Measurements from ENCODE around the gene DMRTC2. TPM values are rescaled to one million over a fixed set of nuclear protein-coding genes. Genes with fewer than 3 reads are reported as not detected.

The DMRTC2 gene
- total RNA-seq, 1 experiment from 2014 or later: not detected

DNA sequence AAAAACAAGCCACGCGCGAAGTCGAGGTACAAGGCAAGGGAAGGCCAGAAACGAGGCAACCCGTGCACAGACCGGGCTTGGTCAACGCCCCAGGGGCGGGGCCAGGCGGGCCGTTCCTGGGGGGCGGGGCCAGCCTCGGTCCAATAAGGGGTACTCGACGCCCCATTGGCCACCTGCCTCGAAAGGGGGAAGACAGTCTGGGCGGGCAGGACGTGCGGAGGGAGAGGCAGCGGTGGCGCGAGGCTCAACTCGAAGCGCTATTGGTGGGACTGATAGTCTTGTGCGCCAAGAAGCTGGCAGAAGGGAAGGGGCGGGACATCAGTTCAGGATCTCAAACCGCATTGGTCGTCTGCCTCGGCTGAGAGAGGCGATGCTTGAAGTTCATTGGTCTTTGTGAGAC lies 241 bp upstream of the DMRTC2 start, which contains the start of gene LYPD4:
Gene LYPD4 (minus strand): TSS at position 83 of the 400 bp plus-strand sequence. CDS start 5,398 bp downstream, outside the sequence.
- Histone ChIP-seq H3F3A (ENCODE audit: low read length, unreplicated experiment) (no peaks in the 10 kb centered on the region), H3K9me3 (ENCODE audit: low read length) (no peaks in the 10 kb centered on the region), H3K27me3 (ENCODE audit: low read length) (no peaks in the 10 kb centered on the region), H3K4me3 (ENCODE audit: low read length) (no peak within 1 kb of the TSS), H3K9me2 (replicated peaks; ENCODE audit: low read length) (no peaks in the 10 kb centered on the region), H3K4me2 (ENCODE audit: low read length) (no peak within 1 kb of the TSS), H3K36me3 (ENCODE audit: low read depth, low read length) (no peaks in the 10 kb centered on the region), H2AFZ (ENCODE audit: low read length) (no peak within 1 kb of the TSS), H3K27ac (ENCODE audit: low read length) (no peak within 1 kb of the TSS), H4K20me1 (ENCODE audit: low read length) (no peaks in the 10 kb centered on the region), H3K4me1 (ENCODE audit: insufficient read depth, low read length) (no peaks in the 10 kb centered on the region), H3K9ac (ENCODE audit: low read length) (no peak within 1 kb of the TSS), H3K79me2 (ENCODE audit: low read length) (no peaks in the 10 kb centered on the region)
- ATAC-seq (no peak), DNase-seq (no peak)
- intact Hi-C loops (cut with micrococcal nuclease): no loop called here
- no peak for TF ChIP-seq CTCF (conservative IDR thresholded peaks at IDR 0.05; ENCODE audit: low read depth, low read length)
- no peak for TF ChIP-seq EZH2phosphoT487 (IDR thresholded peaks at IDR 0.05; ENCODE audit: borderline replicate concordance, low read length)
- no peak for TF ChIP-seq EZH2 (IDR thresholded peaks at IDR 0.05; ENCODE audit: low read length, unreplicated experiment)
- POLR2A ChIA-PET (ENCODE audit: unreplicated experiment): no interaction called here
- CTCF ChIA-PET: no interaction called here
- BruUV-seq (replicated peaks): no TSS peak

DNA sequence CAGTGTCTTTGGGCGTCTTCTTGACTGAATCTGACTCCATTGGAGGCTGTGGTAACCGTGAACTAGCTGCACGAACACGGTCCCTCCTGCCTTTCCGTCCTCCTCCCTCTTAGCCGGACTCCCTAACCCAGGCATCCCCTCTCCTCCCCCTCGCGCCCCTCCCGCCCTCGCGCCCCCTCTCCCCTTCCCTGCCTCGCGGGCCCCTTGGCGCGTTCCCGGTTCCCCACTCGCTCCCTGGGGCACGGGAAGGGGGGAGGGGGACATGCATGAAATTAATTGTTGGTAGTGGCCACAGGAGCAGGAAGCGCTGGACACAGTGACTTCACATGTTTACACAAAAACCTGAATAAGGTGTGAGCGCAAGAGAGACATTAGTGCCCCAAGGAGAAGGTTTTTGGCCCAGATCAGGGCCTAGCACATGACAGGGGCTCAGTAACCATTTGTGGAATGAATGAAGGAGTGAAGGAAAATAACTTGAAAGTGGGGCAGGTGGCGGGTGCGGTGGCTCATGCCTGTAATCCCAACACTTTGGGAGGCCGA lies 279 bp downstream of the DMRTC2 start:
- DNase-seq (no peak), ATAC-seq (no peak)
- Histone ChIP-seq H3F3A (ENCODE audit: low read length, unreplicated experiment) (no peaks in the 10 kb centered on the region), H3K9me3 (ENCODE audit: low read length) (no peaks in the 10 kb centered on the region), H4K20me1 (ENCODE audit: low read length) (no peaks in the 10 kb centered on the region), H3K4me1 (ENCODE audit: insufficient read depth, low read length) (no peaks in the 10 kb centered on the region), H3K4me2 (ENCODE audit: low read length) (no peak overlapping the region), H3K79me2 (ENCODE audit: low read length) (no peaks in the 10 kb centered on the region), H3K27me3 (ENCODE audit: low read length) (no peaks in the 10 kb centered on the region), H3K9me2 (replicated peaks; ENCODE audit: low read length) (no peaks in the 10 kb centered on the region), H3K4me3 (ENCODE audit: low read length) (no peak overlapping the region), H3K36me3 (ENCODE audit: low read depth, low read length) (no peaks in the 10 kb centered on the region), H3K9ac (ENCODE audit: low read length) (no peak overlapping the region), H3K27ac (ENCODE audit: low read length) (no peak overlapping the region), H2AFZ (ENCODE audit: low read length) (no peak overlapping the region)
- intact Hi-C loops (cut with micrococcal nuclease): no loop called here
- POLR2A ChIA-PET (ENCODE audit: unreplicated experiment): no interaction called here
- CTCF ChIA-PET: no interaction called here
- no peak for TF ChIP-seq CTCF (conservative IDR thresholded peaks at IDR 0.05; ENCODE audit: low read depth, low read length)
- no peak for TF ChIP-seq EZH2phosphoT487 (IDR thresholded peaks at IDR 0.05; ENCODE audit: borderline replicate concordance, low read length)
- no peak for TF ChIP-seq EZH2 (IDR thresholded peaks at IDR 0.05; ENCODE audit: low read length, unreplicated experiment)
- BruUV-seq (replicated peaks): no TSS peak

DNA sequence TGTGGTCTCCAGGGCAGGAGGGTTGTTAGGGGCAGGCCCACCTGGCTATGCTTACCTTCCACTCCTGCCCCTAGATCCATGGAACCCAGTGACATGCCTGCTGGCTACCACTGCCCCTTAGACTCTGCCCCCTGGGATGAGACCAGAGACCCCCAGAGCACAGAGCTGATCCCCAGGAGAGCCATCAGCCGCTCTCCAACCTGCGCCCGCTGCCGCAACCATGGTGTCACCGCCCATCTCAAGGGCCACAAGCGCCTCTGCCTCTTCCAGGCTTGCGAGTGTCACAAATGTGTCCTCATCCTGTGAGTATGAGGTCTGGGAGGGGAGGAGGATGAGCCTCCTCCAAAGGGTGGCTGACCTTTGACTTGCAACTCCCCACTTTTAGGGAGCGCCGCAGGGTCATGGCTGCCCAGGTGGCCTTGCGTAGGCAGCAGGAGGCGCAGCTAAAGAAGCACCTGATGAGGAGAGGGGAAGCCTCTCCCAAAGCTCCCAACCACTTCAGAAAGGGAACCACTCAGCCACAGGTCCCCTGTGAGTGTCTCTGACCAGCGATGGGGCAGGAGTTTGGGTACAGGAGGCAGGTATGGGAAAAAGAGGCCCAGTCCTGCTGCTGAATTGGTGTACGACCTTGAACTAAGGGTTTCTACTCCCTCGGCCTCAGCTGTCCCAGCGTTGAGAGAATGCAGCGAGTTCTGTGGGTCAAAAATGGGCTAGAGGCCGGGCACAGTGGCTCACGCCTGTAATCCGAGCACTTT lies 2.7 kb downstream of the DMRTC2 start:
- no TSS peak for BruUV-seq (replicated peaks)
- CTCF ChIA-PET: no interaction called here
- H3K9ac ChIP-seq (ENCODE audit: low read length): no peak overlapping the region

More for the DNA sequence above, 2.7 kb downstream of the DMRTC2 start:
- H3F3A ChIP-seq (ENCODE audit: low read length, unreplicated experiment): no peaks in the 10 kb centered on the region
- H3K27me3 ChIP-seq (ENCODE audit: low read length): peaks cover 16% of the 10 kb centered on the region
- H3K9me2 ChIP-seq (replicated peaks; ENCODE audit: low read length): no peaks in the 10 kb centered on the region
- no peak overlapping the region for H3K27ac ChIP-seq (ENCODE audit: low read length)
- H2AFZ ChIP-seq (ENCODE audit: low read length): no peak overlapping the region
- no peak for ATAC-seq
- no peak for DNase-seq
- no peak overlapping the region for H3K4me3 ChIP-seq (ENCODE audit: low read length)
- intact Hi-C loops (cut with micrococcal nuclease): no loop called here
- no peak overlapping the region for H3K4me2 ChIP-seq (ENCODE audit: low read length)
- H3K9me3 ChIP-seq (ENCODE audit: low read length): no peaks in the 10 kb centered on the region
- no peaks in the 10 kb centered on the region for H3K4me1 ChIP-seq (ENCODE audit: insufficient read depth, low read length)
- H3K79me2 ChIP-seq (ENCODE audit: low read length): no peaks in the 10 kb centered on the region
- POLR2A ChIA-PET (ENCODE audit: unreplicated experiment): no interaction called here
- H4K20me1 ChIP-seq (ENCODE audit: low read length): no peaks in the 10 kb centered on the region
- no peaks in the 10 kb centered on the region for H3K36me3 ChIP-seq (ENCODE audit: low read depth, low read length)
- no peak for TF ChIP-seq EZH2phosphoT487 (IDR thresholded peaks at IDR 0.05; ENCODE audit: borderline replicate concordance, low read length)
- TF ChIP-seq CTCF (conservative IDR thresholded peaks at IDR 0.05; ENCODE audit: low read depth, low read length): no peak
- no peak for TF ChIP-seq EZH2 (IDR thresholded peaks at IDR 0.05; ENCODE audit: low read length, unreplicated experiment)
